ENCODE data around the gene KRTAP10-11. TPM values are rescaled to one million over a fixed set of nuclear protein-coding genes. Genes with fewer than 3 reads are reported as not detected.
"Not testable (repeated sequence)": the region's sequence is repeated elsewhere in the genome, so short reads cannot be mapped to it uniquely, and the experiment has no call there.

The KRTAP10-11 gene, protein sequence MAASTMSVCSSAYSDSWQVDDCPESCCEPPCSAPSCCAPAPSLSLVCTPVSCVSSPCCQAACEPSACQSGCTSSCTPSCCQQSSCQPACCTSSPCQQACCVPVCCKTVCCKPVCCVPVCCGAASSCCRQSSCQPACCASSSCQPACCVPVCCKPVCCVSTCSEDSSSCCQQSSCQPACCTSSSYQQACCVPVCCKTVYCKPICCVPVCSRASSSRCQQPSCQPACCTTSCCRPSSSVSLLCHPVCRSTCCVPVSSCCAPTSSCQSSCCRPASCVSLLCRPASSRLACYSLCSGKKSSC
- total RNA-seq (not detected in 2 replicates), polyA plus RNA-seq (not detected in 2 replicates), polyA minus RNA-seq (not detected in 2 replicates)
- not detected for total RNA-seq (2013)

DNA sequence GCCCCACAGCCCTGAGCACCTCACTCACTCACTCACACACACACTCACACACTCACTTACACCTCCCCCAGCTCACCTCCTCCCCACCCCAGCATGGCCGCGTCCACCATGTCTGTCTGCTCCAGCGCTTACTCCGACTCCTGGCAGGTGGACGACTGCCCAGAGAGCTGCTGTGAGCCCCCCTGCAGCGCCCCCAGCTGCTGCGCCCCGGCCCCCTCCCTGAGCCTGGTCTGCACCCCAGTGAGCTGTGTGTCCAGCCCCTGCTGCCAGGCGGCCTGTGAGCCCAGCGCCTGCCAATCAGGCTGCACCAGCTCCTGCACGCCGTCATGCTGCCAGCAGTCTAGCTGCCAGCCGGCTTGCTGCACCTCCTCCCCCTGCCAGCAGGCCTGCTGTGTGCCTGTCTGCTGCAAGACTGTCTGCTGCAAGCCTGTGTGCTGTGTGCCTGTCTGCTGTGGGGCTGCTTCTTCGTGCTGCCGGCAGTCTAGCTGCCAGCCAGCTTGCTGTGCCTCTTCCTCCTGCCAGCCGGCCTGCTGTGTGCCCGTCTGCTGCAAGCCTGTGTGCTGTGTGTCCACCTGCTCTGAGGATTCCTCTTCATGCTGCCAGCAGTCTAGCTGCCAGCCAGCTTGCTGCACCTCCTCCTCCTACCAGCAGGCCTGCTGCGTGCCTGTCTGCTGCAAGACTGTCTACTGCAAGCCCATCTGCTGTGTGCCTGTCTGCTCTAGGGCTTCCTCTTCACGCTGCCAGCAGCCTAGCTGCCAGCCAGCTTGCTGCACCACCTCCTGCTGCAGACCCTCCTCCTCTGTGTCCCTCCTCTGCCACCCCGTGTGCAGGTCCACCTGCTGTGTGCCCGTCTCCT lies at the start of gene KRTAP10-11:
Gene KRTAP10-11 (plus strand): TSS at position 49 of the 856 bp plus-strand sequence. CDS start 45 bp downstream, at position 94.
- intact Hi-C loops (cut with micrococcal nuclease); H3K4me1 Mint-ChIP-seq; H3K4me2 ChIP-seq (replicated peaks; ENCODE audit: low read depth, low read length, poor library complexity, severe bottlenecking); POLR2A ChIA-PET; H3K27ac Mint-ChIP-seq; H3K27ac ChIP-seq (ENCODE audit: low read length in 2 of 2); H3K4me1 ChIP-seq (ENCODE audit: control insufficient read depth in 2 of 2, insufficient read depth in 2 of 2, low read length in 2 of 2); H3K9ac ChIP-seq (ENCODE audit: low read length); H3K4me3 ChIP-seq (ENCODE audit: control extremely low read depth in 1 of 5, extremely low read depth in 1 of 5, insufficient read depth in 1 of 5, low read depth in 2 of 5, low read length in 4 of 5); DNase-seq; H3K27me3 Mint-ChIP-seq; CTCF ChIA-PET; H3K36me3 ChIP-seq (replicated peaks in 1 of 2; ENCODE audit: control extremely low read depth in 1 of 2, control insufficient read depth in 1 of 2, extremely low read depth in 1 of 2, insufficient read depth in 2 of 2, low read length in 1 of 2); H3K79me2 ChIP-seq (ENCODE audit: control insufficient read depth, insufficient read depth, low read length); H2AFZ ChIP-seq (ENCODE audit: insufficient read depth, low read depth, low read length, poor library complexity, severe bottlenecking); H4K20me1 ChIP-seq (ENCODE audit: control insufficient read depth, insufficient read depth, low read length, poor library complexity, severe bottlenecking); ATAC-seq (ENCODE audit: low read depth); H3K4me3 Mint-ChIP-seq; H3K27me3 ChIP-seq (replicated peaks in 1 of 4; ENCODE audit: control extremely low read depth in 1 of 4, control insufficient read depth in 3 of 4, insufficient read depth in 4 of 4, low read length in 3 of 4); H3K9me3 Mint-ChIP-seq (ENCODE audit: insufficient read depth): not testable (repeated sequence)
- WGBS (ENCODE audit: insufficient coverage) = 79% methylated on average over 21 of the region's 21 CpGs
- H3K9me3 ChIP-seq (ENCODE audit: control extremely low read depth in 1 of 3, control insufficient read depth in 2 of 3, insufficient read depth in 1 of 3, low read length in 2 of 3) = peaks cover 0 to 13% (median 4%) of the 10 kb centered on the region in 3 donors

DNA sequence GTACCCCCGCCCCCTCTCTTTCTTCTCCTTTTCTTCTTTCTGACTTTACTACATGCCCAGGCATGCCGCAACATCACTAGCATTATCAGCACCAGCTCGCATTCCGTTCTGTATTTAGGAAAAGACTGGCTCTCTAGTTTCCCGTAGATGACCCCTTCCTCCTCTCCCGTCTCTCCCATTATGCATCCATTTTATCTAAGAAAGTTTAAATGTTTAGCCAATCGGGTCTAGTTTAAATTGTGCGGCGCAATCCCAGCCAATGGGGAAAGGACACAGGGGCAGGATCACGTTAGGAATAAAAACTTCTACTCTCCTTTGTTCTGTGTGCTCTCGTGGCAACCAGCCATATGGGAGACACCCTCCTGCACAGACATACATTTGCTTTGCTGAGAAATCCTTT lies 48.2 kb upstream of the KRTAP10-11 start:
- CTCF ChIA-PET = no interaction called here
- WGBS (ENCODE audit: insufficient coverage) = 80% methylated on average over 10 of the region's 11 CpGs
- no peak overlapping the region for H3K4me2 ChIP-seq (replicated peaks; ENCODE audit: low read depth, low read length, poor library complexity, severe bottlenecking)

More for the DNA sequence above, 48.2 kb upstream of the KRTAP10-11 start:
- ATAC-seq (ENCODE audit: low read depth) (no peak), DNase-seq (no peak)
- Histone ChIP-seq H3K9me3 (ENCODE audit: control extremely low read depth in 1 of 3, control insufficient read depth in 2 of 3, insufficient read depth in 1 of 3, low read length in 2 of 3) (peaks cover 0 to 10% (median 3%) of the 10 kb centered on the region in 3 donors), H3K27me3 (replicated peaks in 1 of 4; ENCODE audit: control extremely low read depth in 1 of 4, control insufficient read depth in 3 of 4, insufficient read depth in 4 of 4, low read length in 3 of 4) (peaks cover 0 to 6% (median 0%) of the 10 kb centered on the region in 4 experiments), H3K4me3 (ENCODE audit: control extremely low read depth in 1 of 5, extremely low read depth in 1 of 5, insufficient read depth in 1 of 5, low read depth in 2 of 5, low read length in 4 of 5) (no peak overlapping the region), H3K4me1 (ENCODE audit: control insufficient read depth in 2 of 2, insufficient read depth in 2 of 2, low read length in 2 of 2) (no peaks in the 10 kb centered on the region), H3K27ac (ENCODE audit: low read length in 2 of 2) (no peak overlapping the region), H3K36me3 (replicated peaks in 1 of 2; ENCODE audit: control extremely low read depth in 1 of 2, control insufficient read depth in 1 of 2, extremely low read depth in 1 of 2, insufficient read depth in 2 of 2, low read length in 1 of 2) (no peaks in the 10 kb centered on the region), H4K20me1 (ENCODE audit: control insufficient read depth, insufficient read depth, low read length, poor library complexity, severe bottlenecking) (no peaks in the 10 kb centered on the region), H3K79me2 (ENCODE audit: control insufficient read depth, insufficient read depth, low read length) (no peaks in the 10 kb centered on the region), H2AFZ (ENCODE audit: insufficient read depth, low read depth, low read length, poor library complexity, severe bottlenecking) (no peak overlapping the region), H3K9ac (ENCODE audit: low read length) (no peak overlapping the region)
- TF ChIP-seq, protein P1, sequence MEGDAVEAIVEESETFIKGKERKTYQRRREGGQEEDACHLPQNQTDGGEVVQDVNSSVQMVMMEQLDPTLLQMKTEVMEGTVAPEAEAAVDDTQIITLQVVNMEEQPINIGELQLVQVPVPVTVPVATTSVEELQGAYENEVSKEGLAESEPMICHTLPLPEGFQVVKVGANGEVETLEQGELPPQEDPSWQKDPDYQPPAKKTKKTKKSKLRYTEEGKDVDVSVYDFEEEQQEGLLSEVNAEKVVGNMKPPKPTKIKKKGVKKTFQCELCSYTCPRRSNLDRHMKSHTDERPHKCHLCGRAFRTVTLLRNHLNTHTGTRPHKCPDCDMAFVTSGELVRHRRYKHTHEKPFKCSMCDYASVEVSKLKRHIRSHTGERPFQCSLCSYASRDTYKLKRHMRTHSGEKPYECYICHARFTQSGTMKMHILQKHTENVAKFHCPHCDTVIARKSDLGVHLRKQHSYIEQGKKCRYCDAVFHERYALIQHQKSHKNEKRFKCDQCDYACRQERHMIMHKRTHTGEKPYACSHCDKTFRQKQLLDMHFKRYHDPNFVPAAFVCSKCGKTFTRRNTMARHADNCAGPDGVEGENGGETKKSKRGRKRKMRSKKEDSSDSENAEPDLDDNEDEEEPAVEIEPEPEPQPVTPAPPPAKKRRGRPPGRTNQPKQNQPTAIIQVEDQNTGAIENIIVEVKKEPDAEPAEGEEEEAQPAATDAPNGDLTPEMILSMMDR (IDR thresholded peaks at IDR 0.05) = no peak
- no peak for TF ChIP-seq EZH2 (IDR thresholded peaks at IDR 0.05; ENCODE audit: borderline replicate concordance, insufficient read depth, low read depth, low read length, poor library complexity, severe bottlenecking)
- Mint-ChIP-seq H3K27ac (no peak overlapping the region), H3K27me3 (peaks cover 21% of the 10 kb centered on the region), H3K4me3 (no peak overlapping the region), H3K4me1 (no peaks in the 10 kb centered on the region), H3K9me3 (ENCODE audit: insufficient read depth) (peaks cover 4% of the 10 kb centered on the region)
- intact Hi-C loops (cut with micrococcal nuclease) = no loop called here
- POLR2A ChIA-PET = no interaction called here

All from B cell (primary cell).